H9 (cell line): Measurements from ENCODE around the gene HVCN1. TPM values are rescaled to one million over a fixed set of nuclear protein-coding genes. Genes with fewer than 3 reads are reported as not detected.

Experiments
- DNase-seq: peaks from one replicate; pipeline ENCODE4 v3.0.0-alpha.2; 2017
- H2AFZ ChIP-seq: one replicate; pipeline ENCODE4 v1.6.1; 2013; ENCODE audit warnings: mild to moderate bottlenecking, low read length, control low read depth, moderate library complexity
- H2AK5ac ChIP-seq: 2 replicates; pipeline ENCODE4 v1.6.1; 2013; ENCODE audit warnings: low read length, control low read depth, mixed read lengths; ENCODE audit not compliant: insufficient read length
- H2BK120ac ChIP-seq: one replicate; pipeline ENCODE4 v1.6.1; 2013; ENCODE audit warnings: low read depth, mild to moderate bottlenecking, low read length, control low read depth, inconsistent platforms; ENCODE audit not compliant: poor library complexity, severe bottlenecking
- H2BK12ac ChIP-seq: 2 replicates; pipeline ENCODE4 v1.6.1; 2013; ENCODE audit warnings: low read length, control low read depth, mixed read lengths, low read depth; ENCODE audit not compliant: insufficient read length
- H2BK15ac ChIP-seq: 2 replicates; pipeline ENCODE4 v1.6.1; 2013; ENCODE audit warnings: low read depth, low read length, control low read depth
- H2BK20ac ChIP-seq: one replicate; pipeline ENCODE4 v1.6.1; 2013; ENCODE audit warnings: low read depth, mild to moderate bottlenecking, low read length, control low read depth, inconsistent platforms; ENCODE audit not compliant: poor library complexity, severe bottlenecking
- H2BK5ac ChIP-seq: 2 replicates; pipeline ENCODE4 v1.6.1; 2013; ENCODE audit warnings: low read length, control low read depth, mixed read lengths; ENCODE audit not compliant: insufficient read length
- H3K14ac ChIP-seq: 2 replicates; pipeline ENCODE4 v1.6.1; 2013; ENCODE audit warnings: low read length, control low read depth; ENCODE audit not compliant: insufficient read depth
- H3K18ac ChIP-seq: 2 replicates; pipeline ENCODE4 v1.6.1; 2013; ENCODE audit warnings: low read depth, mild to moderate bottlenecking, mixed read lengths, low read length, control low read depth; ENCODE audit not compliant: insufficient read length
- H3K23ac ChIP-seq: 2 replicates; pipeline ENCODE4 v1.6.1; 2013; ENCODE audit warnings: low read length, control low read depth, mixed read lengths, low read depth; ENCODE audit not compliant: insufficient read length
- H3K23me2 ChIP-seq: 2 replicates; pipeline ENCODE4 v1.6.1; 2013; ENCODE audit warnings: low read depth, mild to moderate bottlenecking, mixed read lengths, low read length, control low read depth; ENCODE audit not compliant: insufficient read length, poor library complexity, severe bottlenecking
- H3K27ac ChIP-seq: 2 replicates; pipeline ENCODE4 v1.5.1; 2013; ENCODE audit warnings: low read length, control low read depth, mixed read lengths, low read depth; ENCODE audit not compliant: insufficient read length
- H3K27me3 ChIP-seq: 2 replicates; pipeline ENCODE4 v1.6.1; 2013; ENCODE audit warnings: low read length, control low read depth, inconsistent platforms; ENCODE audit not compliant: insufficient read depth
- H3K4ac ChIP-seq: 2 replicates; pipeline ENCODE4 v1.6.1; 2013; ENCODE audit warnings: low read depth, mild to moderate bottlenecking, control low read depth, inconsistent platforms, low read length, moderate library complexity
- H3K4me1 ChIP-seq: 2 replicates; pipeline ENCODE4 v1.6.1; 2013; ENCODE audit warnings: low read length, control low read depth, inconsistent platforms; ENCODE audit not compliant: insufficient read depth
- H3K4me2 ChIP-seq: 2 replicates; pipeline ENCODE4 v1.6.1; 2013; ENCODE audit warnings: low read length, control low read depth, mixed read lengths; ENCODE audit not compliant: insufficient read length, insufficient read depth
- H3K56ac ChIP-seq: 2 replicates; pipeline ENCODE4 v1.6.1; 2013; ENCODE audit warnings: low read depth, mild to moderate bottlenecking, mixed read lengths, low read length, control low read depth; ENCODE audit not compliant: insufficient read length
- H3K79me1 ChIP-seq: 2 replicates; pipeline ENCODE4 v1.6.1; 2013; ENCODE audit warnings: low read depth, mild to moderate bottlenecking, moderate library complexity, low read length, control low read depth, inconsistent platforms; ENCODE audit not compliant: insufficient read depth, poor library complexity, severe bottlenecking
- H3K79me2 ChIP-seq: 2 replicates; pipeline ENCODE4 v1.6.1; 2013; ENCODE audit warnings: low read length, control low read depth, inconsistent platforms; ENCODE audit not compliant: insufficient read depth
- H3K9ac ChIP-seq: 2 replicates; pipeline ENCODE4 v1.6.1; 2013; ENCODE audit warnings: low read length, control low read depth, mixed read lengths; ENCODE audit not compliant: insufficient read length; ENCODE audit errors: extremely low read depth
- H3K9me3 ChIP-seq: one replicate; pipeline ENCODE4 v1.6.1; 2013; ENCODE audit warnings: low read depth, low read length, inconsistent platforms; ENCODE audit not compliant: control insufficient read depth
- H3T11ph ChIP-seq: one replicate; pipeline ENCODE4 v1.6.1; 2013; ENCODE audit warnings: mild to moderate bottlenecking, low read length, control low read depth, inconsistent platforms
- H4K20me1 ChIP-seq: one replicate; pipeline ENCODE4 v1.6.1; 2013; ENCODE audit not compliant: control insufficient read depth, insufficient read length, insufficient read depth
- H4K5ac ChIP-seq: 2 replicates; pipeline ENCODE4 v1.6.1; 2013; ENCODE audit warnings: low read depth, mild to moderate bottlenecking, mixed read lengths, low read length, control low read depth; ENCODE audit not compliant: insufficient read length
- H4K8ac ChIP-seq: replicated peaks from 2 replicates; pipeline ENCODE4 v1.6.1; 2013; ENCODE audit warnings: low read length, control low read depth, mixed read lengths, low read depth; ENCODE audit not compliant: insufficient read length
- H4K91ac ChIP-seq: 2 replicates; pipeline ENCODE4 v1.6.1; 2013; ENCODE audit warnings: low read depth, mild to moderate bottlenecking, moderate library complexity, mixed read lengths, low read length, control low read depth; ENCODE audit not compliant: insufficient read length
- H3K27ac Mint-ChIP-seq, 3 experiments: 2 replicates in 2 of 3; 3 replicates in 1 of 3; pipeline ENCODE4 v1.8.0; 2020 to 2021; ENCODE audit warnings: mixed read lengths in 3 of 3, mild to moderate bottlenecking in 1 of 3, moderate library complexity in 1 of 3
- H3K27me3 Mint-ChIP-seq: 2 replicates; pipeline ENCODE4 v1.8.0; 2021; ENCODE audit warnings: low read depth, mild to moderate bottlenecking, moderate library complexity, mixed read lengths
- H3K36me3 Mint-ChIP-seq, 3 experiments: 2 replicates in 2 of 3; 3 replicates in 1 of 3; pipeline ENCODE4 v1.8.0; 2020 to 2021; ENCODE audit warnings: low read depth in 3 of 3, mixed read lengths in 3 of 3; ENCODE audit not compliant: insufficient read depth in 1 of 3
- H3K4me1 Mint-ChIP-seq, 2 experiments: 2 replicates each; pipeline ENCODE4 v1.8.0; 2020; ENCODE audit warnings: mixed read lengths in 2 of 2
- H3K4me3 Mint-ChIP-seq, 2 experiments: 2 replicates in 1 of 2; 3 replicates in 1 of 2; pipeline ENCODE4 v1.8.0; 2020 to 2021; ENCODE audit warnings: mild to moderate bottlenecking in 2 of 2, mixed read lengths in 2 of 2, moderate library complexity in 1 of 2
- H3K9me3 Mint-ChIP-seq, 2 experiments: 2 replicates in 1 of 2; 3 replicates in 1 of 2; pipeline ENCODE4 v1.8.0; 2020; ENCODE audit warnings: mild to moderate bottlenecking in 2 of 2, mixed read lengths in 2 of 2, moderate library complexity in 1 of 2
- total RNA-seq: library from RNA; stranded (reverse); gene quantifications from 2 replicates; pipeline ENCODE4 v1.2.1, GENCODE V29; 2021
- TF ChIP-seq, protein P1 (sequence below): fragments of 200-600 bp; sonication (generic); conservative IDR thresholded peaks from 3 replicates; pipeline ENCODE4 v1.8.0; 2021; ENCODE audit warnings: antibody characterized with exemption, mild to moderate bottlenecking

The HVCN1 gene
- total RNA-seq, 1 experiment from 2014 or later, result 5.2 TPM

DNA sequence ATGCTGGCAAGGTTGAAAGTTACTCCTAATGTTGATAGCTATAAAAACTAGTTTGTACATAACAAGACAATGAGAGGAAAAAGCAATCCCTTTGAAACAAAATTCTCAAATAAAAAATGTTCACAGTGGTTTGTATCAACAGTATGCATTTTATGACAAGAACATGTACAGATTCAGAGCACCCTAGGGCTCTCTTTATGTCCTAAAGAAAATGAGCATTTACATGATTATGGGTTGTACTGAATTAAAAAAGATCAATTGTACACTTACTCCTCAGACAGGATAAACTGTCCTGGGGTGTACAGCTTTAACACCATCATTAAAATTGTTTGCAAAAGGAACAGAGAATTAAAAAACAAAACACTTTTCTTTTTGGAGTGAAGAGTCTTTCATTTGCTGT is 31.6 kb upstream of the HVCN1 start:
- Histone ChIP-seq H4K5ac (no peak overlapping the region), H3K9me3 (no peaks in the 10 kb centered on the region), H4K20me1 (no peaks in the 10 kb centered on the region), H3K56ac (no peak overlapping the region), H3K4me1 (no peaks in the 10 kb centered on the region), H2AFZ (no peak overlapping the region), H3T11ph (no peak overlapping the region), H2BK15ac (no peak overlapping the region), H3K79me2 (peaks cover 5% of the 10 kb centered on the region; the same call in 1 of the 2 replicates), H2AK5ac (no peak overlapping the region), H2BK5ac (no peak overlapping the region), H3K27ac (no peak overlapping the region), H3K23ac (no peak overlapping the region), H2BK120ac (no peak overlapping the region), H3K27me3 (no peaks in the 10 kb centered on the region), H3K14ac (no peak overlapping the region), H4K91ac (no peak overlapping the region), H3K4me2 (no peak overlapping the region), H3K23me2 (no peaks in the 10 kb centered on the region), H2BK12ac (no peak overlapping the region), H4K8ac (no peak overlapping the region), H3K79me1 (peaks cover 7% of the 10 kb centered on the region), H3K18ac (no peak overlapping the region), H3K4ac (no peak overlapping the region), H3K9ac (no peak overlapping the region), H2BK20ac (no peak overlapping the region)
- no peaks in the 10 kb centered on the region for H3K9me3 Mint-ChIP-seq
- H3K36me3 Mint-ChIP-seq, result peaks cover 54 to 85% (median 84%) of the 10 kb centered on the region in 3 experiments; a peak in 6 of 7 replicates
- no peak overlapping the region for H3K4me3 Mint-ChIP-seq
- H3K27me3 Mint-ChIP-seq, result no peaks in the 10 kb centered on the region
- TF ChIP-seq, protein P1, sequence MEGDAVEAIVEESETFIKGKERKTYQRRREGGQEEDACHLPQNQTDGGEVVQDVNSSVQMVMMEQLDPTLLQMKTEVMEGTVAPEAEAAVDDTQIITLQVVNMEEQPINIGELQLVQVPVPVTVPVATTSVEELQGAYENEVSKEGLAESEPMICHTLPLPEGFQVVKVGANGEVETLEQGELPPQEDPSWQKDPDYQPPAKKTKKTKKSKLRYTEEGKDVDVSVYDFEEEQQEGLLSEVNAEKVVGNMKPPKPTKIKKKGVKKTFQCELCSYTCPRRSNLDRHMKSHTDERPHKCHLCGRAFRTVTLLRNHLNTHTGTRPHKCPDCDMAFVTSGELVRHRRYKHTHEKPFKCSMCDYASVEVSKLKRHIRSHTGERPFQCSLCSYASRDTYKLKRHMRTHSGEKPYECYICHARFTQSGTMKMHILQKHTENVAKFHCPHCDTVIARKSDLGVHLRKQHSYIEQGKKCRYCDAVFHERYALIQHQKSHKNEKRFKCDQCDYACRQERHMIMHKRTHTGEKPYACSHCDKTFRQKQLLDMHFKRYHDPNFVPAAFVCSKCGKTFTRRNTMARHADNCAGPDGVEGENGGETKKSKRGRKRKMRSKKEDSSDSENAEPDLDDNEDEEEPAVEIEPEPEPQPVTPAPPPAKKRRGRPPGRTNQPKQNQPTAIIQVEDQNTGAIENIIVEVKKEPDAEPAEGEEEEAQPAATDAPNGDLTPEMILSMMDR, result no peak
- H3K27ac Mint-ChIP-seq, result no peak overlapping the region
- peaks cover 0 to 4% of the 10 kb centered on the region in 2 experiments; a peak in 1 of 4 replicates for H3K4me1 Mint-ChIP-seq
- DNase-seq, result no peak
